Esophagus squamous epithelium (tissue), 4 donors: ENCODE results near the gene OSCAR.

Source experiments
- CTCF ChIP-seq, 6 experiments: fragments of 450-650 bp in 4 of 6; fragments of 200-600 bp in 2 of 6; sonication (generic) in 2 of 6; IDR thresholded peaks; one replicate each; pipeline ENCODE4 v1.5.1; 2016 to 2019; ENCODE audit warnings: antibody characterized with exemption in 6 of 6, mild to moderate bottlenecking in 4 of 6, moderate library complexity in 4 of 6
- POLR2A ChIP-seq, 4 donors: fragments of 450-650 bp; IDR thresholded peaks; one replicate each; pipeline ENCODE4 v1.6.1; 2017; ENCODE audit warnings: antibody characterized with exemption in 4 of 4, mild to moderate bottlenecking in 4 of 4, moderate library complexity in 3 of 4

DNA sequence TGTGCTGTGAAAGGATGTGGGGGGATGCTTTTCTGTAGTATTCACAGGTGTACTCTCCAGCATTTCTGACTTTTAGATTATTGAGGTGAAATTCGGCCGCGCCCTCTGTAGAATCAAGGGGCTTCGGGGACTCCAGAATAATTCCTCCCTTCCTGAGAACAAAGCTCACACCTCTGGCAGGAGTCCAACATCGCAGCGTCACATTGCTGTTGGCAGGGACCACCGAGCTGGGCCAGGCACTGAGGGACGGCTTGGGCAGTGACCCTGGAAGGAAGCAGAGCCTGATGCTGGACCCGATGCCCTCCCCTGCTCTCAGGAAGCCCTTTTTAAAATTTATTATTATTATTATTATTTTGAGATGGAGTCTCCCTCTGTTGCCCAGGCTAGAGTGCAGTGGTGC is 25.8 kb downstream of the OSCAR start:
- TF ChIP-seq POLR2A (IDR thresholded peaks at IDR 0.05) (no peak), CTCF (IDR thresholded peaks at IDR 0.05) (no peak)
